CD8-positive, alpha-beta memory T cell (primary cell): Measurements from ENCODE around the gene CHP2. TPM values are rescaled to one million over a fixed set of nuclear protein-coding genes. Genes with fewer than 3 reads are reported as not detected.
A peak's percentile ranks its signal among the peaks of the same experiment; 100 is the strongest.

ENCODE experiments used
- CTCF ChIA-PET: fragments of 350-600 bp; sonication (Branson Sonifier 250); formaldehyde crosslinking; loops from one replicate; lab custom pipeline; 2021; ENCODE audit warnings: antibody characterized with exemption; lab: Charles Lee
- POLR2A ChIA-PET: fragments of 350-600 bp; sonication (Branson Sonifier 250); formaldehyde crosslinking; loops from one replicate; lab custom pipeline; 2021; ENCODE audit warnings: antibody characterized with exemption; lab: Charles Lee
- DNase-seq, 5 donors: peaks; one replicate each; pipeline versions ENCODE4 v3.0.0 to v3.0.0-alpha.2; 2020 to 2022; ENCODE audit warnings: mixed read lengths in 1 of 5
- H3K27ac ChIP-seq: one replicate; pipeline ENCODE4 v1.7.0; 2013; ENCODE audit warnings: low read depth, mild to moderate bottlenecking, low read length, moderate library complexity
- H3K27me3 ChIP-seq: 2 replicates; pipeline ENCODE4 v1.7.0; 2013; ENCODE audit warnings: low read length, mild to moderate bottlenecking; ENCODE audit not compliant: insufficient read depth, poor library complexity, severe bottlenecking
- H3K36me3 ChIP-seq: 2 replicates; pipeline ENCODE4 v1.7.0; 2013; ENCODE audit warnings: mild to moderate bottlenecking, low read length, moderate library complexity; ENCODE audit not compliant: insufficient read depth
- H3K4me1 ChIP-seq: 2 replicates; pipeline ENCODE4 v1.7.0; 2013; ENCODE audit warnings: mild to moderate bottlenecking, low read length, moderate library complexity; ENCODE audit not compliant: insufficient read depth
- H3K4me3 ChIP-seq: 2 replicates; pipeline ENCODE4 v1.7.0; 2013; ENCODE audit warnings: mild to moderate bottlenecking, low read length
- H3K9me3 ChIP-seq: 2 replicates; pipeline ENCODE4 v1.7.0; 2013; ENCODE audit warnings: mild to moderate bottlenecking, low read length
- H3K27ac Mint-ChIP-seq, 8 donors: one replicate each; pipeline ENCODE4 v1.8.0; 2020 to 2021; ENCODE audit warnings: mixed read lengths in 8 of 8, mild to moderate bottlenecking in 6 of 8, inconsistent platforms in 3 of 8, moderate library complexity in 3 of 8
- H3K27me3 Mint-ChIP-seq, 2 donors: one replicate each; pipeline ENCODE4 v1.8.0; 2020 to 2021; ENCODE audit warnings: mixed read lengths in 2 of 2, mild to moderate bottlenecking in 1 of 2, moderate library complexity in 1 of 2
- H3K36me3 Mint-ChIP-seq, 3 donors: one replicate each; pipeline ENCODE4 v1.8.0; 2020 to 2021; ENCODE audit warnings: mixed read lengths in 3 of 3, inconsistent platforms in 1 of 3, mild to moderate bottlenecking in 1 of 3
- H3K4me1 Mint-ChIP-seq, 3 donors: one replicate each; pipeline ENCODE4 v1.8.0; 2020 to 2021; ENCODE audit warnings: mixed read lengths in 3 of 3, inconsistent platforms in 1 of 3, mild to moderate bottlenecking in 1 of 3
- H3K4me3 Mint-ChIP-seq, 7 donors: one replicate each; pipeline ENCODE4 v1.8.0; 2020 to 2021; ENCODE audit warnings: mixed read lengths in 7 of 7, mild to moderate bottlenecking in 6 of 7, moderate library complexity in 4 of 7, inconsistent platforms in 2 of 7
- H3K9me3 Mint-ChIP-seq, 5 donors: one replicate each; pipeline ENCODE4 v1.8.0; 2020 to 2022; ENCODE audit warnings: mixed read lengths in 5 of 5, mild to moderate bottlenecking in 3 of 5, moderate library complexity in 2 of 5, inconsistent platforms in 1 of 5
- polyA plus RNA-seq: library from polyadenylated mRNA; unstranded; fragments of 300-500 nt; fragmentation: Illumina TruSeq; gene quantifications from one replicate; pipeline ENCODE4 v1.2.3, GENCODE V29; 2021
- total RNA-seq, 2 experiments: library from RNA; stranded (reverse); gene quantifications; one replicate each; pipeline ENCODE4 v1.2.3, GENCODE V29; 2021

The CHP2 gene
- total and polyA plus RNA-seq, 3 experiments from 2014 or later = not detected

DNA sequence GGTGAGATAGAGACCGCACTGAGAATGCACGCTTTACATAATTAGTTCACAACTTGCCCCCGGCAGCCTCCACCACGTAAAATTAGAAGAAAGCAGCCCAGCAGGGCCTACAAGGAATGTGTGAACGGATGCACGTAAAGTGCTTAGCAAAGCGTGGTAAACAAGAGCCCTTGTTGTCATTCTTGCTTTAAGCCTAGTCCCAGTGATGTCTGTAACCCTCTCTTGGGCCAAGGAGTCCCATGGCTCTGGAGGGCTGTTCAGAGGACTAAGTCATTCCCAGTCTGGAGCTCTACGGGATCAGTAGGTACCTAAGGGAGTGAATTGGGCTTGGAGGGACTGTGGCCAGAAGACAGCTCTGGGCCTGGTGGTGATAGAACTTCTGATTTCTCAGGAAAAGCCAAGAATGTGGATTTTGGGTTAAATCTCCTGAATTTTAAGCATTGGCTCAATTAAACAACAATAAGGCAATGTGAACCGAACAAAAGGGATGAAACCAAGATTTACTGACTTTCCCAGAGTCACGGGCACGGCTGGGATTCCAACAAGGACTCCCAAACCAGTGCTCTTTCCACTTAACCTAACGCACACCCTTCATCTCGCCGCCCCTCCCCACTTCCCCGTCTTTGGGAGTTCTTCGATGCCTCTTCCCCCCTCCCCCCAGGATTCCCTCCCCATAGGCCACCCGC lies 775 bp upstream of the CHP2 start:
- ChIA-PET CTCF (no interaction called here), POLR2A (no interaction called here)
- peaks cover 21% of the 10 kb centered on the region for H3K27me3 ChIP-seq
- Mint-ChIP-seq H3K27me3 (peaks cover 35 to 54% of the 10 kb centered on the region in 2 donors), H3K4me1 (peaks cover 0 to 10% (median 2%) of the 10 kb centered on the region in 3 donors), H3K4me3 (peak overlapping the region in 2 of 7 donors; percentile 20 to 64), H3K36me3 (peaks cover 0 to 2% (median 0%) of the 10 kb centered on the region in 3 donors), H3K9me3 (peaks cover 0 to 3% (median 0%) of the 10 kb centered on the region in 5 donors), H3K27ac (no peak overlapping the region)
- no peaks in the 10 kb centered on the region for H3K4me1 ChIP-seq
- no peak overlapping the region for H3K4me3 ChIP-seq
- no peaks in the 10 kb centered on the region for H3K36me3 ChIP-seq
- H3K27ac ChIP-seq = no peak overlapping the region
- no peak for DNase-seq
- H3K9me3 ChIP-seq = no peaks in the 10 kb centered on the region

DNA sequence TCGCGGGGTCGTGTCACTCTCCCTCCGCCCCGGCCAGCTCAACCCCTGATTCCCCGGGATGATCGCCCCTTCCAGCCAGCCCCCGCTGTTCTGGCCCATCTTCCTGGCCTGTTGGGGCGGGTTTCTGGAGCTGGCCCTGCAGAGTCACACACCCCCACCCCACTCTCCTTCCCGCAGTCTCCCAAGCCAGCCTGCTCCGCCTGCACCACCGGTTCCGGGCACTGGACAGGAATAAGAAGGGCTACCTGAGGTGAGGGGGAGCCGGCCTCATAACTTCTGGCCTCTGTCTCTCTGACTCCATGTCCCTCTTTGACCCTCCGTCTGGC lies 621 bp downstream of the CHP2 start:
- Mint-ChIP-seq H3K4me3 (peak overlapping the region in 1 of 7 donors; percentile 79), H3K9me3 (peaks cover 0 to 3% (median 0%) of the 10 kb centered on the region in 5 donors), H3K36me3 (peaks cover 0 to 4% (median 3%) of the 10 kb centered on the region in 3 donors), H3K27me3 (peaks cover 33 to 61% of the 10 kb centered on the region in 2 donors), H3K27ac (no peak overlapping the region), H3K4me1 (peaks cover 0 to 10% (median 2%) of the 10 kb centered on the region in 3 donors)
- no peaks in the 10 kb centered on the region for H3K9me3 ChIP-seq
- DNase-seq = no peak
- ChIA-PET CTCF (no interaction called here), POLR2A (no interaction called here)
- H3K27ac ChIP-seq = no peak overlapping the region
- H3K4me3 ChIP-seq = no peak overlapping the region
- H3K27me3 ChIP-seq = peaks cover 21% of the 10 kb centered on the region
- H3K36me3 ChIP-seq = no peaks in the 10 kb centered on the region
- no peaks in the 10 kb centered on the region for H3K4me1 ChIP-seq

DNA sequence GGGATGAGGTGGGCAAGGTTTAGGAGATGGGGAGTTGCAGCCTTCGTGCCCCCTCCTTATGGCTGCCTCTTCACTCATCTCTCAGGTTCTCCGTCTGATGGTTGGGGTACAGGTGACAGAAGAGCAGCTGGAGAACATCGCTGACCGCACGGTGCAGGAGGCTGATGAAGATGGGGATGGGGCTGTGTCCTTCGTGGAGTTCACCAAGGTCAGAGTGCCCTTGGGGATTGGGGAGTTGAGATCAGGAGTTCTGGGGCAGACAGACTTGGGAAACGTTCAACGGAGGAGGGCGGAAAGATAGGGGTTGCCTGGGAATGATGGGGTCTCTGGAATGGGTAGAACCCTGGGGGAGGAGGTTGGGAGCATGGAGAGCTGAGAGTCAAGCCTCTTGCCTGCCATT lies 2.3 kb downstream of the CHP2 start:
- peaks cover 33 to 59% of the 10 kb centered on the region in 2 donors for H3K27me3 Mint-ChIP-seq
- H3K27ac Mint-ChIP-seq = no peak overlapping the region
- Histone ChIP-seq H3K27ac (no peak overlapping the region), H3K9me3 (no peaks in the 10 kb centered on the region), H3K4me3 (no peak overlapping the region), H3K4me1 (no peaks in the 10 kb centered on the region), H3K36me3 (no peaks in the 10 kb centered on the region), H3K27me3 (peaks cover 21% of the 10 kb centered on the region)
- H3K36me3 Mint-ChIP-seq = peaks cover 0 to 4% (median 3%) of the 10 kb centered on the region in 3 donors
- no peak for DNase-seq
- peaks cover 0 to 10% (median 2%) of the 10 kb centered on the region in 3 donors for H3K4me1 Mint-ChIP-seq
- no peak overlapping the region for H3K4me3 Mint-ChIP-seq
- H3K9me3 Mint-ChIP-seq = peaks cover 0 to 3% (median 0%) of the 10 kb centered on the region in 5 donors
- CTCF ChIA-PET = no interaction called here
- POLR2A ChIA-PET = no interaction called here

DNA sequence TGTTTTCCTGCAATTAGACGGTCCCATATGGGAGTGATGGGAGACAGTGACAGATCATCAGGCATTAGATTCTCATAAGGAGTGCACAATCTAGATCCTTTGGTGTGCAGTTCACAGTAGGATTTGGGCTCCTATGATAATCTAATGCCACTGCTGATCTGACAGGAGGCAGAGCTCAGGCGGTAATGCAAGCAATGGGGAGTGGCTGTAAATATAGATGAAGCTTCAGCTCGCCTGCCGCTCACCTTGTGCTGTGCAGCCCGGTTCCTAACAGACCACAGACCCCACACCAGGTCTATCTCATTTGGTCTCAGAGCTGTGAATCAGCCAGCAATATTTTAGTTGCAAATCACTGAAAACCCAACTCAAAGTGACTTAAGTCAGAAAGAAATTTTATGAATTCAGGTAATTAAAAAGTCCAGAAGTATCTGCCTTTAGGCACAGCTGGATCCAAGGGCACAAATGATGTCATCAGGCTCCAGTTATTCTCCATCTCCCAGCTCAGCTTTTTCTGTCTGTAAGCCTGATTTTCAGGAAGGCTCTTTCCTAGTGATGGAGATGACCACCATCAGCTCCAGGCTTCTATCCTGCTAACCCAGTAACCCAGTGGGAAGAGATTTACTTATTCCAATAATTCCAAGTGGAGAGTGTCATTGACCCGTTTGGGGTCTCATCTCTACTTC lies 3.3 kb downstream of the CHP2 start:
- Mint-ChIP-seq H3K36me3 (peaks cover 0 to 4% (median 3%) of the 10 kb centered on the region in 3 donors), H3K4me3 (no peak overlapping the region), H3K4me1 (peaks cover 0 to 10% (median 2%) of the 10 kb centered on the region in 3 donors), H3K27ac (no peak overlapping the region), H3K9me3 (peaks cover 0 to 3% (median 0%) of the 10 kb centered on the region in 5 donors), H3K27me3 (peaks cover 31 to 60% of the 10 kb centered on the region in 2 donors)
- H3K4me1 ChIP-seq = no peaks in the 10 kb centered on the region
- no peak for DNase-seq
- no peak overlapping the region for H3K27ac ChIP-seq
- no peaks in the 10 kb centered on the region for H3K9me3 ChIP-seq
- no peak overlapping the region for H3K4me3 ChIP-seq
- ChIA-PET CTCF (interaction anchor here (1.8 kb wide), 1 partner anchor 9 kb away, joined by 4 read pairs; no protein-coding TSS in a partner anchor), POLR2A (no interaction called here)
- peaks cover 17% of the 10 kb centered on the region for H3K27me3 ChIP-seq
- H3K36me3 ChIP-seq = no peaks in the 10 kb centered on the region

DNA sequence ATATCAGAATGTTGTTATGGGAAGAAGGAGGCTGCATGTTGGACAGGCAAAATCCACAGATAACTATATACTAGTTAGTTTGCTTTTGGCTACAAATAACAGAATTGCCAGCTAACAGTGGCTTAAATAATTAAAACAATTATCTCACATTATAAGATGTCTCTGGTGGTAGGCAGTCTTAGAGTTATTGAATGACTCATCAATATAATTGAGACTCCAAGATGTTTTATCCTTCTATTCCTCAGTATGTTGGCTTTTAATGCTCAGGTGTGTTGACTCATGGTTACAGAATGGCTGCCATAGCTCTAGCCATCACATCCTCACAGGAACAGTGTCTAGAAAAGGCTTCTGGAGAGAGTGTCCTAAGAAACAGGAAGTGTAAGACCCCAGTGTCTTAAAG lies 11.1 kb downstream of the CHP2 start:
- Mint-ChIP-seq H3K9me3 (no peaks in the 10 kb centered on the region), H3K4me1 (no peaks in the 10 kb centered on the region), H3K36me3 (no peaks in the 10 kb centered on the region), H3K27ac (no peak overlapping the region), H3K4me3 (no peak overlapping the region), H3K27me3 (peaks cover 9 to 20% of the 10 kb centered on the region in 2 donors)
- H3K4me1 ChIP-seq = no peaks in the 10 kb centered on the region
- no peak overlapping the region for H3K4me3 ChIP-seq
- CTCF ChIA-PET = no interaction called here
- H3K27me3 ChIP-seq = no peaks in the 10 kb centered on the region
- H3K36me3 ChIP-seq = no peaks in the 10 kb centered on the region
- H3K27ac ChIP-seq = no peak overlapping the region
- POLR2A ChIA-PET = no interaction called here
- DNase-seq = no peak
- no peaks in the 10 kb centered on the region for H3K9me3 ChIP-seq

DNA sequence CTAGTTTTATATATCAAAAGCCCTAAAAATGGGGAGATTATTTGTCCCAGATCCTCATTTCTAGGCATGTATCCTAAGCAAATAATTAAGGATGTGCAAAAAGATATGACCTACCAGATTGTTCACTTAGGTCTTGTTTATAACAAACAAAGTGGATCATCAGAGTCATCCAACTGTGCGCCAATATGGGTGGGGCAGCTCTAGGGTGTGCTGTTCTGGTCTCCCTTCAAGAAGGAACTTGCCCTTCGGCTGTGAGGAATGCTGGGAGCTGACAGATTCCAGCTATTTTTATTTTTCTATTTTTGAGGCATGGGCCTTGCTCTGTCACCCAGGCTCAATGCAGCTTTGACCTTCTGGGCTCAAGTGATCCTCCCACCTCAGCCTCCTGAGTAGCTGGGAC lies 13.8 kb downstream of the CHP2 start:
- H3K36me3 Mint-ChIP-seq = no peaks in the 10 kb centered on the region
- no peak overlapping the region for H3K4me3 Mint-ChIP-seq
- H3K4me1 Mint-ChIP-seq = no peaks in the 10 kb centered on the region
- Histone ChIP-seq H3K4me3 (no peak overlapping the region), H3K9me3 (no peaks in the 10 kb centered on the region), H3K27ac (no peak overlapping the region), H3K27me3 (no peaks in the 10 kb centered on the region), H3K4me1 (no peaks in the 10 kb centered on the region), H3K36me3 (no peaks in the 10 kb centered on the region)
- no peak overlapping the region for H3K27ac Mint-ChIP-seq
- H3K27me3 Mint-ChIP-seq = peaks cover 6 to 11% of the 10 kb centered on the region in 2 donors
- POLR2A ChIA-PET = no interaction called here
- no peaks in the 10 kb centered on the region for H3K9me3 Mint-ChIP-seq
- CTCF ChIA-PET = no interaction called here
- DNase-seq = no peak

DNA sequence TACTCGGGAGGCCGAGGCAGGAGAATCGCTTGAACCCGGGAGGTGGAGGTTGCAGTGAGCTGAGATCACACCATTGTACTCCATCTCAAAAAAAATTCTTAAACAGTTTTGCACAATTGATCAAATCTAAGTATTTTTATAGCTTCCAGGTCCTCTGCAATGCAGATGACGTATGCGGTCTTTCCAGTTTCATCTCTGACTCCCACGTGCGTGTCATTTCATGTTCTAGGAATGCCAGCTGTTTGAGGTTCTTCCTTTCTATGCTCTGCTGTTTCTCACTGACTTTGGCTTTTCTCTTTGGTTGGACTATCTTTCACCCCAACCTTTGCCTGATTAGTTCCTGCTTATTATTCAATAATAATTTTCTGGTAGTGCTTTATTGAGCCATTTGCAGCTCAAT lies 16.2 kb downstream of the CHP2 start:
- Histone ChIP-seq H3K9me3 (no peaks in the 10 kb centered on the region), H3K36me3 (no peaks in the 10 kb centered on the region), H3K27me3 (no peaks in the 10 kb centered on the region), H3K4me3 (no peak overlapping the region), H3K4me1 (no peaks in the 10 kb centered on the region), H3K27ac (no peak overlapping the region)
- DNase-seq = no peak
- no peaks in the 10 kb centered on the region for H3K9me3 Mint-ChIP-seq
- ChIA-PET CTCF (no interaction called here), POLR2A (no interaction called here)
- H3K4me3 Mint-ChIP-seq = no peak overlapping the region
- H3K36me3 Mint-ChIP-seq = peaks cover 0 to 3% (median 0%) of the 10 kb centered on the region in 3 donors
- H3K27ac Mint-ChIP-seq = no peak overlapping the region
- no peaks in the 10 kb centered on the region for H3K4me1 Mint-ChIP-seq
- peaks cover 7 to 18% of the 10 kb centered on the region in 2 donors for H3K27me3 Mint-ChIP-seq

DNA sequence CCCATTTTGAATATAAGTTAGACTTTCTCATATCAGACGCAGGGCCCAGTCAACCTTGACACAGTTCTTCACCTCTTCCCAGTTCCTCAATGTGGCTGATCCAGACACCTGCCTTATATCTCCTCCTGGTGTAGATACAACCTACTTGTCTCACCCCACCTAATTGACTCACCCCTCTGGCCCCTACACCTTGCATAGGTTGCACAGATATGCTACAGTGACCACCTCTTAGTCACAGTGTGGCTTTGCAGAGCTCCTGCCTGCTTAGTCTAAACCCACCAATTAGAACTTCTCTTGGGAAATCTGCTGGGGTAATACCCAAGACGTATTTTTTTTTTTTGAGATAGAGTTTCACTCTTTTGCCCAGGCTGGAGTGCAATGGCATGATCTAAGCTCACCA lies 16.8 kb downstream of the CHP2 start:
- ChIA-PET CTCF (no interaction called here), POLR2A (no interaction called here)
- H3K27me3 ChIP-seq = no peaks in the 10 kb centered on the region
- Mint-ChIP-seq H3K4me1 (no peaks in the 10 kb centered on the region), H3K4me3 (no peak overlapping the region), H3K9me3 (no peaks in the 10 kb centered on the region), H3K27ac (no peak overlapping the region), H3K27me3 (peaks cover 7 to 16% of the 10 kb centered on the region in 2 donors), H3K36me3 (peaks cover 0 to 7% (median 0%) of the 10 kb centered on the region in 3 donors)
- DNase-seq = no peak
- no peaks in the 10 kb centered on the region for H3K4me1 ChIP-seq
- no peaks in the 10 kb centered on the region for H3K9me3 ChIP-seq
- no peaks in the 10 kb centered on the region for H3K36me3 ChIP-seq
- no peak overlapping the region for H3K4me3 ChIP-seq
- H3K27ac ChIP-seq = no peak overlapping the region
